GM18526 (cell line): ENCODE measurements around the gene NIPA2.

Experiments
- POLR2A ChIP-seq: IDR thresholded peaks from 3 replicates; pipeline ENCODE4 v1.6.1; 2011; ENCODE audit not compliant: insufficient read length; ENCODE audit errors: extremely low read depth

Gene NIPA2

DNA sequence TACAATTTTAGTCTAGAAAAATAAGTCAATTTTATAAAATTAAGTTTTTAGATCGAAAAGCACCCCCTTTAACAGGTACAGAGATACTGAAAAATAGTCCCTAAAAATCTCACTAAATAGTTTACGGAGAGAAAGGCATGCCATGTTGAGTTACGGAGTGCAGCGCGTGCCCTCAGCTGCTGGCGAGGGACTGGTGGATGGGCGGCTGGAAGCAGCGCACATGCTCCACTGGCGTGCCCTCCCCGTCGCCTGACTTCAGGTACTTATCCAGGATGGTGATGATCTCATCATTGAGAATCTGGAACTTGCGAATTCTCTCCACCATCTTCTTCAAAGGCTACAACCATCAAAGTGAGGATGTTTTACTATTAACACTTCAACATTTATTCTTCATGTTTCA, 31.4 kb downstream of the NIPA2 start:
- no peak for TF ChIP-seq POLR2A

GRCh38 chr15:22870865-22871264, 32.4 kb downstream of the NIPA2 start:
- no peak for TF ChIP-seq POLR2A

DNA sequence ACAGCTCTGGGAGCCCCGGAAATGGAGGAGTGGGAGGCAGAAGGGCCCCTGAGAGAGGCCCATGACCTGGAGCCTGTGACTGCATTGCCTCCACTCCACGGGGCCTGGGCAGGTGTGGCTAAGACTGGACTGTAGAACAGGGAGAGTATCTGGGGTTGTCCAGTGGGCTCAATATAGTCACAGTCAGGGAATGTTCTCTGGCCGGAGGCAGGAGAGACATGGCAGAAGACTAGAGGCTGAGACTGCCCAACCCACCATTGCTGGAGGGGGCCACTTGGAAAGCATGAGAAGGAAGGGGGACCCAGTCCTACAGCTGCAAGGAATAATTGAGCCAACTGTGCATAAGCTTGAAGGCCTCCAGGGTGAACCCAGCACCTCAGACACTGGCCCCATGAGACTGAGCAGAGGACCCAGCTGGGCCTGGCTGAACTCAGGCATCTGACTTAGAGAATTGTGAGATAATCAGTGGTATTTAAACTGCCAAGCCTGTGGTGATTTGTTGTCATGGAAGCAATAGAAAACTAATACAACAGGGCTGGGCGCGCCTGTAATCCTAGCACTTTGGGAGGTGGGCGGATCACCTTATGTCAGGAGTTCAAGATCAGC, 33.1 kb downstream of the NIPA2 start:
- TF ChIP-seq POLR2A: no peak

DNA sequence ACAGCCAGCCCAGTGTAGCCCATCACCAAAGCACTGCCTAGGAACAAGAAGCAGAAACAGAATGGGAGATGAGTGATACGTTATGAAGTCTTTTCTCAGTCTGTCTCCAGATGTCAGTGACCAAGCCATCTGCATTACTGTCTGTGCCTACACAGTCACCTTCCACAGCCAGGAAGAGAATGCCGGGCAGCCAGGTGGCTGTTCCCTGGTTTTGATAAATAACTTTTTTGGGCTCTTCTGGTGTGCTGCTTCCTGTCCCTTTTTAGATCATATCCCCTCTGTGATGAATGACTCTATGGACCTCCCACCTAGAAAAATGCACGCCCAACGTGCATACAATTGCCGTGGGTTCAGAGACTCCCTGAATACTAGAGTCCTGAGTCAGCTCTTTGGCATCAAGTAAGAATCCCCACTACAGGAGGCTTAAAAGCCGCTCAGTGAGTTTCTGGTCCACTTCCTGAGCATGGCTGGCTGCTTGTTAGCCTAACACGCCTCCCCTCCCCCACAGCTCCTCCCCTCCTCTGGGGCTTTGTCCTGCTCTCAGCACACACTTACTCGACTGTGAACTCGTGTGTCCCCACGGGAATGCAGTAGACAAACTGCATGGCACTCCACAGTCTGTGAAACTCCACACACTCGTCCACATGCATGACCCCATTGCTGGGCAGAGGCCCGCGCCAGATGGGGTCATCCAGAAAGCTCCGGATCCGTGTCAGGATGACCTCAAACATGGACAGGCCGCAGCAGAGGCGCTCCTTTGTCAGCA, 34.7 kb downstream of the NIPA2 start:
- TF ChIP-seq POLR2A: no peak

DNA sequence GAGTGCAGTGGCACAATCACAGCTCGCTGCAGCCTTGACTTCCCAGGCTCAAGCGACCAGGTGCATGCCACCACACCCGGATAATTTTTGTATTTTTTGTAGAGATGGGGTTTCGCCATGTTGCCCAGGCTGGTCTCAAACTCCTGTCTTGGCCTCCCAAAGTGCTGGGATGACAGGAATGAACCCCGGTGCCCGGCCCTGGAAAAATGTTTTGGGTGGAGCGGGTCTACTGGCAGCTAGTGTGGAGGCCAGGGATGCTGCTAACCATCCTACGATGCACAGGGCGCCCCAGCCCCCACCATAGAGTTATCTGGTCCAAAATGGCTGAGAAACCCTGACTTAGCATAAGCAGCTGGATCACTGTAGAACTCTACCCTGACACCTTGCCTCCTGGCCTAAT, 35.4 kb downstream of the NIPA2 start:
- no peak for TF ChIP-seq POLR2A

- no peak for TF ChIP-seq POLR2A
Measured at GRCh38 chr15:22874256-22874655, 35.8 kb downstream of the NIPA2 start.

DNA sequence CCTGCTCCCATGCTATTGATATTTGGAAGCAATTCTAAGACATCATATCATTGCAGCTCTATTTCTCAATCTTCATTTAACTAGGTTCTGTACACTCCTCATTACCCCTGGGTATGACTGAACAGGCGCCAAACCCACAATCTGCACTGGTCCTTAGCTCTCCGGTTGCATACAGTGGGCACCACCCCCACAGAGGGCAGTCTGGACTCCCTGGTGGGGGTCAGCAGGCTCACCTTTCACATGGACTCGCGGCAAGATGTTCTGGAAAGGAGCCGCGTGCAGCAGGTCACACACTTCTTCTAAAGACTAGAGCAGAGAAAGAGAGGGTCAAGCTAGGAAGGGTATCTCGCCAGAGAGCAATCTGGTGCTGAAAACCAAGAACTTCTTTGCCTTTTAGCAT, 36.5 kb downstream of the NIPA2 start:
- TF ChIP-seq POLR2A: no peak

DNA sequence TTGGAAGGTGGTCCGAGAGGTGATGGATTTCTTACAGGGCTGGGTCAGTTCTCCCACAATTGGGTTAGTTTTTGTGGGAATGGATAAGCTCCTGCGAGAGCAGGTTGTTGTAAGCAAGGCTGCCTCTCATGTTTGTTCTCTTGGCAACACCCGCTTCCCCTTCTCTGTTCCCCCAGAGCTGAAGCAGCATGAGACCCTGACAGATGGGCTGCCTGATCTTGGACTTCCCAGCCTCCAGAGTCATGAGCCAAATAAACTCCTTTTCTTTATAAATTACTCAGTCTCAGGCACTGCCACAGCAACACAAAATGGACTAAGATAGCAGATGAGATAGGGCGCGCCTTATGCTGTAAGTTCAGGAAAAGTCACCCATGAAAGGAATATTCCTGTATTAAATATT, 38.7 kb downstream of the NIPA2 start:
- no peak for TF ChIP-seq POLR2A

GRCh38 chr15:22877607-22878006, 39.1 kb downstream of the NIPA2 start:
- no peak for TF ChIP-seq POLR2A

GRCh38 chr15:22878103-22878502, 39.6 kb downstream of the NIPA2 start:
- TF ChIP-seq POLR2A: no peak

GRCh38 chr15:22880068-22880980, 41.9 kb downstream of the NIPA2 start:
- TF ChIP-seq POLR2A: no peak

DNA sequence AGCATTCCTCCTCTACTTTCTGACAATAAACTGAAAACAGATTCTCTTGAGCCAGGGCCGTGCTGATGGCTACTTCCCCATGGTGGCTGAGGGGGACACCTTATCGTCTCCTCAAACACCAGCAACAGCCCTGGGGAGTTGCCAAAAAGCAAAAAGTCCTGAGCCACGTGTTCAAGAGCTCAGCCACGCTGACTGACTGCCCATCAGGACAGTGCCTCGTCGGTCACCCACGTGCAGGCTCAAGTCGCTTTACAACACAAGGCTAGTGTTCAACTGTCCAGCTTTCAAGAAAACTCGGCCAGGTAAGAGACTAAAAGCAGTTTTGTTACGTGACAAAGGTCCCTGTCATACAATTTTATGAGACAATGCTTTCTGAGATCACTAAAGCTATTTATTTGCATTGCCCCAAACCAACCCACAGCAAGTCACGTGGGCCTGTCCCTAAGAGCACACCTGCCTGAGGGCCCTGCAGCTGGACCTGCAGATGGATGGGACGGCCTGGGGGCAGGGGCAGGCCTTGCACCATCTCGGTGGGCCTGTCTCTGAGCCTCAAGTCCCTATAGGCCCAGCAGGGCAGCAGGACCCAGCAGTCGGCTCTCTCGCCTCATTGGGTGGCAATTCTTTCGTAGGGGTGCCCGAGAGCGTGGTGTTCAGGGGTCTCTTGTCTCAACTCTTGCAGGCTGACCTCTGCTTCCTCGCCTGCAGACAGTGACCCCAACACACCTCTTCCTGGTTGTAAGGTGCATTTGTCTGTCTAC, 42.7 kb downstream of the NIPA2 start:
- TF ChIP-seq POLR2A: no peak

GRCh38 chr15:22881739-22882440, 43.4 kb downstream of the NIPA2 start:
- TF ChIP-seq POLR2A: no peak

GRCh38 chr15:22883196-22883595, 44.7 kb downstream of the NIPA2 start:
- no peak for TF ChIP-seq POLR2A
